A549 (cell line): Measurements from ENCODE around the gene SEC24B.

Experiments used
- CTCF ChIP-seq: fragments of >200 bp; sonication (Bioruptor Twin); formaldehyde crosslinking; IDR thresholded peaks from 3 replicates; pipeline ENCODE4 v1.5.1; 2016
- E2F6 ChIP-seq: IDR thresholded peaks from 2 replicates; pipeline ENCODE4 v1.6.1; 2012; ENCODE audit warnings: low read depth, borderline replicate concordance
- MYC ChIP-seq: IDR thresholded peaks from 2 replicates; pipeline ENCODE4 v1.6.1; 2012; ENCODE audit warnings: mild to moderate bottlenecking, inconsistent platforms, low read length, improper control_type of control experiment, borderline replicate concordance
- PBX3 ChIP-seq: IDR thresholded peaks from 2 replicates; pipeline ENCODE4 v1.6.1; 2012
- POLR2AphosphoS2 ChIP-seq: conservative IDR thresholded peaks from 2 replicates; pipeline ENCODE4 v1.6.1; 2012; ENCODE audit warnings: low read length, improper control_type of control experiment, inconsistent platforms
- RARB ChIP-seq: fragments of 250-450 bp; sonication (Bioruptor Pico); IDR thresholded peaks from 2 replicates; pipeline ENCODE4 v1.8.0; 2021; ENCODE audit warnings: mild to moderate bottlenecking, moderate library complexity
- TFCP2L1 ChIP-seq: fragments of 250-450 bp; sonication (Bioruptor Pico); IDR thresholded peaks from 2 replicates; pipeline ENCODE4 v1.5.0; 2021; ENCODE audit warnings: mild to moderate bottlenecking

- TF ChIP-seq PBX3: no peak
- TF ChIP-seq MYC: peak; percentile 40; the same call in 1 of the 2 replicates
- no peak for TF ChIP-seq E2F6
- TF ChIP-seq CTCF: peak; percentile 81
- no peak for TF ChIP-seq TFCP2L1 (CRISPR knock-in tag)
- TF ChIP-seq POLR2AphosphoS2: no peak
- TF ChIP-seq RARB (CRISPR knock-in tag): no peak
These were observed at the start of gene SEC24B for GRCh38 chr4:109433205-109434006.
